HL-60/S4 (cell line): ENCODE measurements around the gene RABGEF1.
"Not testable (repeated sequence)": the region's sequence is repeated elsewhere in the genome, so short reads cannot be mapped to it uniquely, and the experiment has no call there.

Experiments
- in situ Hi-C: fragments of 300-500 bp; cut with MboI; formaldehyde crosslinking; loops from 2 replicates; pipeline ENCODE4 v1.14.3; 2022; ENCODE audit warnings: low sequenced_read_pairs

The RABGEF1 gene

DNA sequence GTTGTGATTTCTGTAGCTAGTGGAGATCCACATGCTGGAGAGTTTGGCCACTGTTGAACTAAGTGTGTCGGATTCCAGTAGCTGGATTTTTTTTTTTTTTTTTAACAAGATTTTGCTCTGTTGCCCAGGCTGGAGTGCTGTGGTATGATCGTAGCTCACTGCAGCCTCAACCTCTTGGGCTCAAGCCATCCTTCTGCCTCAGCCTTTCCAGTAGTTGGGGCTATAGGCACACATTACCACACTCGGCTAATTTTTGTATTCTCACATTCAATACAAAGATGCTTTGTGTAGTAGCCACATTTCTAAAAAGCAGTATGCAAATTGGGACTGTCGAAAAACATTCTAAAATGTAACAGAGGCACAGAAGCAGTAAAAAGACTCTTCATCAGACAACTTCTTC lies 63.5 kb downstream of the RABGEF1 start:
- in situ Hi-C loops, result no loop called here

- in situ Hi-C loops, result no loop called here
Observed at GRCh38 chr7:66807736-66808135, 67.2 kb downstream of the RABGEF1 start.

DNA sequence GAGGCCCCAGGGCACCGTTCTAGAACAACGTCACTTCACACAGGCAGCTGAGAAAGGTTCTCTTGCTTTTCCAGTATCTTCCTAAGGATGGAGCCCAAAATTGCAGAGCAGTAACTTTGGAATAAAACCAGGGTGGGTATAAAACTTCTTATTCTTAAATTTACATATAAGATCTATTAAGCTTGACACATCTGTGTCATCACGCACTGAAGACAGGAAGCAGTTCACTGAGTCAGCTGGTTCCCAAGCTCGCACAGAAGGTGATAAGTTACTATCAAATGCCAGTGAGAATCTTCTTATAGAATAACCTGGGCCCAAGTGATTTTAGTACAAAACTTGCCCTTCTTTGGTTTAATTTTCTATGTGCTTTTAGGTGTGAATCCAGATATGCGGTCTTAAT lies 70.2 kb downstream of the RABGEF1 start:
- in situ Hi-C loops, result no loop called here

GRCh38 chr7:66815186-66815875 lies 74.8 kb downstream of the RABGEF1 start:
- in situ Hi-C loops, result not testable (repeated sequence)

GRCh38 chr7:66815951-66816350 lies 75.4 kb downstream of the RABGEF1 start:
- in situ Hi-C loops, result no loop called here

DNA sequence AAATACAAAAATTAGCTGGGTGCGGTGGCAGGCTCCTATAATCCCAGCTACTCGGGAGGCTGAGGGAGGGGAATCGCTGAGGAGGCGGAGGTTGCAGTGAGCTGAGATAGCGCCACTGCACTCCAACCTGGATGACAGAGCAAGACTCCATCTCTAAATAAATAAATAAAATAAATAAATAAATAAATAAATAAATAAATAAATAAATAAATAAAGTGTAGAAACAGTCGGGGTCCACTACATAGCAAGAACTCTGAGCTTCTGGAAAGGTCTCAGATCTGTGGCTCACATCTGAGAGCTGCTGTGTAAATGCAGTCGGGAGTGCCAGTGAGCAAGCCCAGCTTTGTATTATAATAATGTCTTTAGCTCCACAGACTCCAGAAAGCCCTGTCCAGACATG lies 76.1 kb downstream of the RABGEF1 start:
- in situ Hi-C loops, result not testable (repeated sequence)

DNA sequence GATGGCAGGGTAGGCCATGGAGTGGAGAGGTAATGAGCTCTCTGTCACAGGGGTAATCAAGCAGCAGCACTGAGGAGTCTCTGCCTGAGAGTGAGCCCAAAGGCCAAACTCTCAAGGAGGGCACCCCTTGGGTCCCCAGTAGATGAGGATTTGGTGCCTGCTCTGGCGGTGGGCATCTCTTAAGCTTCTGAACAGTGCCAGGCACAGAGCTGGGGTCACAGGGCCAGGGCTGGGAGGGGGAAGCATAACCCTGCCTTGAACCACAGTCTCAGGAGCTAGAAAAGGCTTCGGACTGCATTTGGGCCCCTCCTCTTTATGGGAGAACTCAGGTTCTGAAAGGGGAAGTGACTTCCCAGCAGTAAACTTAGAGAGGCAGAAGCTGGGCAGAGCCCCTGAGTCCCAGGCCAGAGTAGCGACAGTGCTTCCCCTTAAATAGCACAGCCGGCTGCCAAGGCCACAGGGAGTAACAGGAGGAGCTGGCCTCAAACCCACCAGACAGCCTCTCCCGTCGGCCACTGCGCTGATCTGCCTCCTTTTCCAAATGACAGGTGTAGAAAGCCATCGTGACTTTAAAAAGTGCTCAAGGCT lies 76.8 kb downstream of the RABGEF1 start:
- in situ Hi-C loops, result not testable (repeated sequence)

GRCh38 chr7:66817956-66818355 lies 77.4 kb downstream of the RABGEF1 start:
- in situ Hi-C loops, result not testable (repeated sequence)

- in situ Hi-C loops, result no loop called here
Observed at GRCh38 chr7:66824041-66824440, 83.5 kb downstream of the RABGEF1 start.

DNA sequence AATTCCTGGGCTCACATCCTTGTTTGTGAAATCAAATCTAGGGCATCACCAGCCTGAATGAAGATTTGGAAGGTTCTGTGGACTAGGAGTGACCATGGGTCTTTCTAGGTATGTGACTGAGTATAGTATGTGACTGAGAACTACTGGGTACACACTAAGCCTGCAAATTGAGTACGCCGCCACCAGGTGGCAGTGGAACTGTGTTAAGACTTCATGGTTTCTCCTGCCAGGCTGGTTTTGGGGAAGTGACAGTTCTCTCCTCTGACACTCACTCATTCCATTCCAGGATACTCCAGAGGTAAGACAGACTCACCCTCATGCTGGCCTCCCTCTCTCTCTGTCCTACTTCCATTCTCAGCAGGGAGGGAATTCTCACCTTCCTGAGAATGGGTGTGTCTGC lies 85.0 kb downstream of the RABGEF1 start:
- in situ Hi-C loops, result not testable (repeated sequence)

DNA sequence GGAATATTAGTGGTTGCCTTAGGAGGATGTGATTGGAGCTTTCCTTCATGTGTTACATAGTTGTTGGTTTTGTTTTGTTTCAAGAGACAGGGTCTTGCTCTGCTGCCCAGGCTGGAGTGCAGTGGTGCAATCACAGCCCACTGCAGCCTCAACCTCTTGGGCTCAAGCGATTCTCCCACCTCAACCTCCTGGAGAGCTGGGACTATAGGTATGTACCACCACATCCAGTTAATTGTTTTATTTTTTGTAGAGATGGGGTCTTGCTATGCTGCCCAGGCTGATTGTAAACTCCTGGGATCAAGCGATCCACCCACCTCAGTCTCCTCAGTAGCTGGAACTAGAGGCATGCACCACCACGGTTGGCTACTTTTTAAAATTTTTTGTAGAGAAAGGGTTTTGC lies 86.1 kb downstream of the RABGEF1 start:
- in situ Hi-C loops, result no loop called here

DNA sequence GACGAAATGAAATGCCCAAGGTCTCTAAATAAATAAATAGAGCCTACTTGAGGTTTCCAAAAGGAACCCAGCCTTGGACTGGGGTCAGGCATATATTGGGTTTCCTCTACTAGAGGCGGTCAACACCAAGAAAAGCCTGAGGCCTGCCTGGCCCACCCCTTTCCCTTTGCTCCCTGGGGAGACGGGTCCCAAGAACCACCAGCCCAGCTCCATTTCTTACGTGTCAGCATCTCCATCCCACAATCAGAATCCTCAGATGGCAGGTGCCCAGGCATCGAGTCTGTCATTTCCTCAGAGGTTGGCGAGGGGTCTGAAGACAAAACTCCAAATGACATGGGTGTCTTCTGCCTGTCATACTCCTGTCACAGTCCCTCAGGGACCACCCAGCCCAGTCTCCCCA lies 90.4 kb downstream of the RABGEF1 start:
- in situ Hi-C loops, result not testable (repeated sequence)

- in situ Hi-C loops, result no loop called here
Observed at GRCh38 chr7:66832531-66833351, 92.2 kb downstream of the RABGEF1 start.

GRCh38 chr7:66837007-66837406 lies 96.5 kb downstream of the RABGEF1 start:
- in situ Hi-C loops, result no loop called here

DNA sequence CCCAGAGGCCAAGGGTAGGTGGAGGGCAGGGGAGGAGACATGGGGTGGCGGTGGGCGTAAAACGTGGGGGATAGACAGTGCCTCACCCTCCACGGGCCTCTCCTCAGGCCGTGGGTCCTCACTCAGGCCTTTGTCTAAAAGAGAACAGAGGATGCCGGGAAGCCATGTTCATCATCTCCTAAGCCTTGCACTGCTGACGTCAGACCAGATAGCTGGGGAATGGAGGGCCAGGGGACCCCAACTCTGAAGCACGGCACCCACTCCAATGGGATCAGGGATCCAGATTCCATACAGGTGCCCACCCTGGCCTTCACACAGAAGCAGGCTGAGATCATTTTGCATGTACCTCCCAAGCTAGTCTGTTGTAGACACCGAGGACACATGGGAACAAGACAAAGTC lies 97.1 kb downstream of the RABGEF1 start:
- in situ Hi-C loops, result no loop called here

DNA sequence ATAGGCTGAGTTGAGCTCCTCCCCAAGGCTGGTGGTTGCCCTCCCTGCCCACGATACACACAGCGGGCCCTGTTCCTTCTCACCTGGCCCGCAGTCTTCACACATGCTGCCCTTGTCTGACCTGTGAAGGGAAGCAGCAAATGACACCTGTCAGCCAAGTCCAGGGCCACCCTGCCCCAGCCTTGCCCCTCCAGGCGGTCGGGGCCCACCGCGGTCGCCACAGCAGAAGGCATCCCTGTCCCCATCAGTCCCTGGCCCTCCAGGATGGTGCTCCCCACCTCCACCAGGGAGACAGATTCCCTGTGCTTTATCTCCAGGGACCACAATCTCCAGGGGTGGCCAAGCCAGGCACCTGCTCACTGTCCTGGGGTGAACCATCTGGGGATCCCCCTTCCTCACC lies 99.3 kb downstream of the RABGEF1 start:
- in situ Hi-C loops, result no loop called here

- in situ Hi-C loops, result no loop called here
Observed at GRCh38 chr7:66840316-66840715, 99.8 kb downstream of the RABGEF1 start.

DNA sequence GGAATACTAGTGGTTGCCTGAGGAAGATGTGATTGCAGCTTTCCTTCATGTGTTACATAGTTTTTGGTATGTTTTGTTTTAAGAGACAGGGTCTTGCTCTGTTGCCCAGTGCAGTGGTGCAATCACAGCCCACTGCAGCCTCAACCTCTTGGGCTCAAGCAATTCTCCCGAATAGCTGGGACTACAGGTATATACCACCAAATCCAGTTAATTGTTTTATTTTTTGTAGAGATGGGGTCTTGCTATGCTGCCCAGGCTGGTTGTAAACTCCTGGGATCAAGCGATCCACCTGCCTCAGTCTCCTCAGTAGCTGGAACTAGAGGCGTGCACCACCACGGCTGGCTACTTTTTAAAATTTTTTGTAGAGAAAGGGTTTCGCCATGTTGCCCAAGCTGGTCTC lies 101.4 kb downstream of the RABGEF1 start:
- in situ Hi-C loops, result no loop called here

GRCh38 chr7:66843492-66843891 lies 103.0 kb downstream of the RABGEF1 start:
- in situ Hi-C loops, result not testable (repeated sequence)

GRCh38 chr7:66844552-66845378 lies 104.2 kb downstream of the RABGEF1 start:
- in situ Hi-C loops, result no loop called here
